ENCODE measurements around the gene SSX2IP. TPM values are rescaled to one million over a fixed set of nuclear protein-coding genes. Genes with fewer than 3 reads are reported as not detected.

Gene SSX2IP
- total and polyA plus RNA-seq, 9 of the 15 experiments (the other 6 are each of a cell fraction or from before 2014, with no cell fraction given) = 20.6 to 96.7 (median 61.7) TPM

DNA sequence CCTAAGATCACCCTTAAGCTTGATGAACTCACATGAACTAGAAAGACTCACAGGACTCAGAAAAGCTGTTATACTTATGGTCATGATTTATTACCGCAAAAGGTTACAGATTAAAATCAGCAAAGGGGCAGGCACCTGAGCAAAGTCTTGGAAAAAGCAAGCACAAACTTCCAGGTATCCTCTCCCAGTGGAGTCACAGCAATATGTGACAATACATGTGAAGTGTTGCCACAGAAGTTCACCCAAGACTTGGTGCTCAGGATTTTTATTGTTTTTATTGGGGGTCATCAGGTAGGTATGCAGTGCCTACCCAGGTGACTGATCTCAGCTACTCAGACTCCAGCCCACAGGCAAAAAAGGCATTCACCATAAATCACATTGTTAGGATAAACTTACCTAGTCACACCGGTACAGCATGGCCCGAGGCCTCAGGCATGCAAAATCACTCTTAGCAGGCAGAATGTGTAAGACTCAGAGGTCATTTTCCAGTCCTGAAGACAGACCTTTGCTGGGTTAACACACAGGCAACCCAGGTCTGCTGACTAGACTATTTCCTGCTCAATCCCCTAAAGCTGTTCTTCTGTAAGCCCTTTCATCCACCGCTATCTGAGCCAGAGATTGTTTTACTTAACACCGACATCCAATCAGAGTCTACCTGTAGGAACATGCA, 55.6 kb downstream of the SSX2IP start:
- Histone ChIP-seq H3K9me1 (ENCODE audit: control insufficient read depth, insufficient read depth, low read length) (no peaks in the 10 kb centered on the region), H3K4me3 (no peak overlapping the region), H3K27me3 (ENCODE audit: control insufficient read depth in 2 of 2, insufficient read depth in 2 of 2, low read length in 2 of 2) (no peaks in the 10 kb centered on the region), H3K4me1 (replicated peaks in 1 of 2; ENCODE audit: control insufficient read depth in 2 of 2, insufficient read depth in 2 of 2, low read length in 2 of 2) (peaks cover 0 to 9% of the 10 kb centered on the region in 2 experiments; a peak in 3 of 5 replicates), H3K79me2 (ENCODE audit: control insufficient read depth, insufficient read depth, low read length) (no peaks in the 10 kb centered on the region), H3K9me3 (replicated peaks; ENCODE audit: control insufficient read depth, insufficient read depth, low read depth, low read length) (no peaks in the 10 kb centered on the region), H3K27ac (ENCODE audit: extremely low read depth, low read depth, low read length) (no peak overlapping the region), H4K20me1 (replicated peaks; ENCODE audit: control insufficient read depth, insufficient read depth, low read length) (no peaks in the 10 kb centered on the region), H2AFZ (ENCODE audit: low read depth, low read length) (no peak overlapping the region), H3K4me2 (ENCODE audit: insufficient read depth, low read length) (no peak overlapping the region), H3K9ac (ENCODE audit: insufficient read depth in 1 of 2, low read depth in 2 of 2, low read length in 2 of 2) (no peak overlapping the region), H3K36me3 (ENCODE audit: control insufficient read depth, insufficient read depth, low read length) (no peaks in the 10 kb centered on the region)
- in situ Hi-C loops (cut with MboI) (no loop called here), intact Hi-C loops (cut with micrococcal nuclease) (no loop called here)
- no TSS peak for BruUV-seq (replicated peaks)
- WGBS (ENCODE audit: insufficient coverage, low coverage, missing lambda C conversion rate) = 42% methylated on average over 5 of the region's 5 CpGs
- FAIRE-seq (no peak), DNase-seq (ENCODE audit: extremely low read depth in 1 of 4, low spot score in 3 of 4) (no peak), ATAC-seq (no peak)
- CTCF ChIA-PET (ENCODE audit: low intra/inter-chr PET ratio) = no interaction called here
- POLR2A ChIA-PET = interaction anchor here (0.6 to 0.8 kb wide), 2 partner anchors 57 to 81 kb away, joined by 3 to 4 read pairs; no protein-coding TSS in a partner anchor
- TF ChIP-seq CBFB (CRISPR knock-in tag; IDR thresholded peaks at IDR 0.05) (no peak), ZNF316 (IDR thresholded peaks at IDR 0.05) (peak; percentile 87), ZFP30 (CRISPR knock-in tag; IDR thresholded peaks at IDR 0.05; ENCODE audit: borderline replicate concordance) (no peak), MAFK (IDR thresholded peaks at IDR 0.05; ENCODE audit: low read length) (peak; percentile 49; the same call in 1 of the 2 replicates), SPI1 (IDR thresholded peaks at IDR 0.05; ENCODE audit: borderline replicate concordance, low read depth, low read length) (no peak), MAFF (IDR thresholded peaks at IDR 0.05; ENCODE audit: low read length) (peak; percentile 35; the same call in 1 of the 2 replicates), C11orf30 (IDR thresholded peaks at IDR 0.05; ENCODE audit: low read depth) (peak; percentile 78), ARID2 (IDR thresholded peaks at IDR 0.05) (no peak), MAFG (tag; conservative IDR thresholded peaks at IDR 0.05) (peak; percentile 56; the same call in 1 of the 2 replicates)
- TF ChIP-seq, protein P1, sequence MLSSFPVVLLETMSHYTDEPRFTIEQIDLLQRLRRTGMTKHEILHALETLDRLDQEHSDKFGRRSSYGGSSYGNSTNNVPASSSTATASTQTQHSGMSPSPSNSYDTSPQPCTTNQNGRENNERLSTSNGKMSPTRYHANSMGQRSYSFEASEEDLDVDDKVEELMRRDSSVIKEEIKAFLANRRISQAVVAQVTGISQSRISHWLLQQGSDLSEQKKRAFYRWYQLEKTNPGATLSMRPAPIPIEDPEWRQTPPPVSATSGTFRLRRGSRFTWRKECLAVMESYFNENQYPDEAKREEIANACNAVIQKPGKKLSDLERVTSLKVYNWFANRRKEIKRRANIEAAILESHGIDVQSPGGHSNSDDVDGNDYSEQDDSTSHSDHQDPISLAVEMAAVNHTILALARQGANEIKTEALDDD (IDR thresholded peaks at IDR 0.05) = no peak
- TF ChIP-seq, protein P2, sequence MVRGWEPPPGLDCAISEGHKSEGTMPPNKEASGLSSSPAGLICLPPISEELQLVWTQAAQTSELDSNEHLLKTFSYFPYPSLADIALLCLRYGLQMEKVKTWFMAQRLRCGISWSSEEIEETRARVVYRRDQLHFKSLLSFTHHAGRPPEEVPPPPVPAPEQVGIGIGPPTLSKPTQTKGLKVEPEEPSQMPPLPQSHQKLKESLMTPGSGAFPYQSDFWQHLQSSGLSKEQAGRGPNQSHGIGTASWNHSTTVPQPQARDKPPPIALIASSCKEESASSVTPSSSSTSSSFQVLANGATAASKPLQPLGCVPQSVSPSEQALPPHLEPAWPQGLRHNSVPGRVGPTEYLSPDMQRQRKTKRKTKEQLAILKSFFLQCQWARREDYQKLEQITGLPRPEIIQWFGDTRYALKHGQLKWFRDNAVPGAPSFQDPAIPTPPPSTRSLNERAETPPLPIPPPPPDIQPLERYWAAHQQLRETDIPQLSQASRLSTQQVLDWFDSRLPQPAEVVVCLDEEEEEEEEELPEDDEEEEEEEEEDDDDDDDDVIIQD (CRISPR knock-in tag; IDR thresholded peaks at IDR 0.05) = no peak

Measured in K562 (cell line).